Uterus (tissue), 2 donors: Measurements from ENCODE around the gene OSTM1.

Experiments used
- POLR2A ChIP-seq, 2 donors: fragments of 450-650 bp; IDR thresholded peaks; one replicate each; pipeline ENCODE4 v1.6.1; 2016; ENCODE audit warnings: antibody characterized with exemption in 2 of 2, mild to moderate bottlenecking in 1 of 2, moderate library complexity in 1 of 2
- TF ChIP-seq, protein P1 (sequence below), 4 experiments: fragments of 200-600 bp in 2 of 4; fragments of 450-650 bp in 2 of 4; sonication (generic) in 2 of 4; IDR thresholded peaks; one replicate each; pipeline ENCODE4 v1.5.1; 2016 to 2019; ENCODE audit warnings: antibody characterized with exemption in 4 of 4, mild to moderate bottlenecking in 2 of 4, moderate library complexity in 1 of 4

- TF ChIP-seq, protein P1, sequence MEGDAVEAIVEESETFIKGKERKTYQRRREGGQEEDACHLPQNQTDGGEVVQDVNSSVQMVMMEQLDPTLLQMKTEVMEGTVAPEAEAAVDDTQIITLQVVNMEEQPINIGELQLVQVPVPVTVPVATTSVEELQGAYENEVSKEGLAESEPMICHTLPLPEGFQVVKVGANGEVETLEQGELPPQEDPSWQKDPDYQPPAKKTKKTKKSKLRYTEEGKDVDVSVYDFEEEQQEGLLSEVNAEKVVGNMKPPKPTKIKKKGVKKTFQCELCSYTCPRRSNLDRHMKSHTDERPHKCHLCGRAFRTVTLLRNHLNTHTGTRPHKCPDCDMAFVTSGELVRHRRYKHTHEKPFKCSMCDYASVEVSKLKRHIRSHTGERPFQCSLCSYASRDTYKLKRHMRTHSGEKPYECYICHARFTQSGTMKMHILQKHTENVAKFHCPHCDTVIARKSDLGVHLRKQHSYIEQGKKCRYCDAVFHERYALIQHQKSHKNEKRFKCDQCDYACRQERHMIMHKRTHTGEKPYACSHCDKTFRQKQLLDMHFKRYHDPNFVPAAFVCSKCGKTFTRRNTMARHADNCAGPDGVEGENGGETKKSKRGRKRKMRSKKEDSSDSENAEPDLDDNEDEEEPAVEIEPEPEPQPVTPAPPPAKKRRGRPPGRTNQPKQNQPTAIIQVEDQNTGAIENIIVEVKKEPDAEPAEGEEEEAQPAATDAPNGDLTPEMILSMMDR (IDR thresholded peaks at IDR 0.05) = no peak
- no peak for TF ChIP-seq POLR2A (IDR thresholded peaks at IDR 0.05)
Measured at GRCh38 chr6:108009894-108010293, 64.6 kb downstream of the OSTM1 start.
